Fibroblast of gingiva (primary cell): ENCODE measurements around the gene TBX10.
"Not testable (repeated sequence)": the region's sequence is repeated elsewhere in the genome, so short reads cannot be mapped to it uniquely, and the experiment has no call there.

ENCODE experiments used
- DNase-seq: peaks from one replicate; pipeline ENCODE4 v3.0.0-alpha.2; 2011; ENCODE audit warnings: low read depth

The TBX10 gene

DNA sequence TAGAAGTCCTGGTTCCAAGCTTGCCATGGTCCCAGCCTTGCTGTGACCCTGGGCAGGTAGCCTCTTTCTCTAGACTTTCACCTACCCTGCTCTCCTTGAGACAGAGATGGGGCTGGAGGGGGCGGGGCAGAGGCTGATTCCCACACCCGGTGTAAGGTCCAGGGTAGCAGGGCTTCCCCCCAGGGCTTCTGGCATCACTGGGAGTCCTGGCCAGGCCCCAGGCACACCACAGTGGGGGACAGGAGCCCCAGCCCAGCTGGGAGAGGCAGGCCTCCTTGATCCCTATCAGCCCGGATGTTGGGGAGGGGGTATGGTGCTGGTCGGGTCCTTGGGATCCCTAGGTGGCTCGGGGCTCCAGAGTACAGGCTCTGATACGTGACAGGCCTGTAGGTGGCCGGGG, 8.2 kb downstream of the TBX10 start:
- DNase-seq = no peak

DNA sequence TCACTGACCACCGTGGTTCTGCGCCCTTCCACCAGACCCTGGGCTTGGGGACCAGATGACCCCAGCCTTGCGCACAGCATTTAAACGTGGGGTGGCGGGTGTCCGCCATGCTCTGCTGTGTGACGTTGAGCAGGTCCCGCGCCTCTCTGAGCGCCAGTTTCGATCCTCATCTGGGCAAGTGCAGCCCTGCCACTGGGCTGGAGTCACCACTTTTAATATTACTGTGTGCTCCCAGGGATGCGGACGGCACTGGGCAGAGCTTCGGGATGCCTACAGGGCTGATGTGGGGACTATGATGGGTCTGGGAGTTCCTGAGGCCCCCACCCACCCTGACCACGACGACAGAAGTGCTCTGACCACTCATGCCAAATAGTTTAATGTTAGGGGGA, 8.6 kb downstream of the TBX10 start:
- no peak for DNase-seq

DNA sequence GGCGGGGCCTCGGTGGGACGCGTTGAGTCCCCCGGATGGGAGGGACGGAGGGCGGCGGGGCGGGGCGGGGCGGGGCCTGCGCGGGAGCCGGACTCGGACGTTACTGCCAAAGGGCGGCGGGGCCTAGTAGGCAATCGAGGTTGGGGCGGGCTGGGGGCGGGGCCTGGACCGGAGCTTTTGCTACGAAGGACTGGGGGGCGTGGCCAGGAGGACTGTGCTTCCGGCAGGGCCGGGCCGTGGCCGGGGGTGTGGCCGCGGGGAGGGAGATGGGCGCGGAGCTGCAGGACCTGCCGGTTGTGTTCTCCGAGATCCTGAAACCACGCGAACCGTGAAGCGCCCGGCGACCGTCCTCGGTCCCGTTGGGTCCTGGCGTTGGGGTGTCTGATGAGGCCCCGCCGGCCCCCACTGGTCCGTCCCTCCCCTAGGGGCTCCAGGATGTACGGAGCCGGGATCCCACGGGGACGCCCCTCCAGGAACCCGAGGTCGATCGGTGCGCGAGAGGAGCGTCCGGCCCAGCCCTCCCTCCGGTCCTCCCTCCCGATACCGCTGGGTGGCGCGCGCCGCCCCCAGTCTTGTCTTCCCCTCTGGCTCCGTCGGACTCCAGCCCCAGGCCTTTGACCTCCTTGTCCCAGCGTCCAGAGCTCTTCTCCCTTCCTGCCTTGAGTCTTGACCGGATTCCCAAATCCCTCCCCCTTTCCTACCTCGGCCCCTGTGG, 9.2 kb downstream of the TBX10 start:
- peak; percentile 97 for DNase-seq

DNA sequence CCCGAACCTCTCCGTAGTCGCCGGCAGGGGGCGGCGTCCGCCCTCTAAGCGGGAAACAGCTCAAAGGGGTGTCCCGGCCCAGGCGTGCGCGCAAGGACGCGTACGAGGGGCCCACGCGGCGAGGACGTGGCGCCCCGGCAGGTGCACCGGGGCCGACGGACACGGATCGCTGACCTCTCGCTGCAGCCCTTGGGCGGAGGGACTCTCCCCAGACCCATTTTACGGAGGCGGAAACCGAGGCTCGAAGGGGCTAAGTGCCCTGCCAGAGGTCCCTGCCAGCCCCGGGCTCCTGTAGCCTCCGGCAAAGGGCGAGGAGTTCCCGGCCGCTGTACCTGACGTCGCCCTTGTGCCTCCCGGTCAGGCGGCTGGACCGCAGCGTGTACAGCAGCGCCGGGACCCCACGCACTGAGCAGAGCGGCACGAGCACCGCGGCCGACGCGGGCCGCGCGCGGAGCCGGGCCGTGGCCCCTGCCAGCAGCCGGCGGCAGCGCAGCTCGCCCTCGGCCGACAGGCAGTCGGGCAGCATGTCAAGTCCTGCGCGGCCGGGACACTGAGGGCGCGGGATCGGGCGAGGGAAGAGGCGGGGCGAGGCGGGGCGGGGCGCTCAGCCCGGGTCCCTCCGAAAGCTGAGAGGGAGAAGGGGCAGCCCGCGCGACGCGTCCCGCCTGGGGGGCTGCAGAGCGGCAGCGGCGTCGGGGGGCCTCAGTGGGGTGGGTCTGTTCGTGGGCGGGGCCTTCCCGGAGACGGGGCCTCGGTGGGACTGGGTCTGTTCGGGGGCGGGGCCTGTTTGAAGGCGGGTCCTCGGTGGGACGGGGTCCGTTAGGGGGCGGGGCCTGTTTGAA, 10.0 kb downstream of the TBX10 start, which contains the start of gene NUDT8:
Gene NUDT8, minus strand, starts transcription at position 552 of the 842 bp plus-strand sequence. Its CDS starts 26 bp downstream, at position 526.
- peak; percentile 67 for DNase-seq

DNA sequence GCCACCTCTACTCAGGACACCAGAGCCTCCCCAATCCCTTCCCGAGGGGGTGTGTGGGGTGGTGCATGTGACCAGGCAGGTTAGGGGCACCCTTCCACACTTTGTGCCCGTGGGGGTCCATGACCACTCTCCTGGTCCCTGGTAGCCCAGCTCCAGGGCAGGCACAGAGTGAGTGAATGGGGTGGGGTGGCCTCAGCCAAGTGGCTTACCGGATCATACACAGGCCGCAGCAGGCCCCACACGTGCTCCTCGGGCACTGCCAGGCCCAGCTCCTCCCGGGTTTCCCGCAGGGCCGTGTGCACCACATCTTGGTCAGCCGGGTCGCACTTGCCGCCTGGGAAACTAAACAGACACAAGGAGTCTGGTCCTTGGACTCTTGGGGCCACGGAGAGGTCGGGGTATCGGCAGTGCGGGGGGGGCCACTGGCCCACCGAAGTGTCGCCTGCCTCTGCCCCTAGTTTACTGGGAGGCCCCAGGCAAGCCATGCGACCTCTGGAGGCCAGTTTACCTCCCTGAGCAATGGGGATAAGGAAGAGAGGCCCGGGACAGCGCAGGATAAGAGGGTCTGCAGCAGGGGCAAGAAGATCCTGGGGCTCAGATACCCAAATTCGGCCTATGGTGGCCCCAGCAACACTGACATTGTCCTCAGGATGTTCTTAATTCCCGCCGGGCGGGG, 10.7 kb downstream of the TBX10 start:
- no peak for DNase-seq

DNA sequence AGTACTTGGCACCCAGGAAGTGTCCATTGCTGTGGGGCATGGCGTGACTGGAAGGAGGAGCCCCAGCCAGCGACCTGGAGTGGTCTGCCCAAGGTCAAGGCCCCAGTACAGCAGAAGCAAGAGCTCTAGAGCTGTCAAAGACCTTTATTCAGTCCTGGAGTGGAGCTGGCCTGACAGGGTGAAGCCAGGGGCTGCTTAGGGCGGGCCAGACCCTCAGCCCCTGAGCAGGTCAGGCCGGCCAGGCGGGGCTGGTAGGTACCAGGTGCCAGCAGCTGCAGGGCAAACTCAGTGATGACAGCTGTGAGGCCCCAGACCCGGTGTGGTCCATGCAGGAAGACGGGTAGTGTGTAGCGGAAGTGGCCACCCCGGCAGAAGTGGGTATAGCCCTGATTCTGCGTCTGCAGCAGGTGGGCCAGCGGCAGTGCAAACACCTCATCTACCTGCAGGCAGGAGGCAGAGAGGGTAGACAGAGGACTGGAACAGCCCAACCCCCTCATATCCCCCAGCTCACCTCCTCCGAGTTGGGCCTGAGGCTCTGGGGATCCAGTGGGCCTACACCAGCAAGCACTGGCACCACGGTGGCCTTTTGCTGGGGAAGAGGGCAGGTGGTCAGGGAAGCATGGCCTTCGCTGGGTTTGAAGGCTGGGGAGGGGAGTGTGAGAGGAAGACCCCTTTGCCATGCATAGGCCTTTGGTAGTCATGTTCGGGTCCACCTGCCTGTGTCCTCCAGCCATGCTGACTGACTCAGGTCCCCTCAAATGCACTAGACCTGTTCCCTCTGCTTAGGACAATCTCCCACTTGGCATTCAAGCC, 11.5 kb downstream of the TBX10 start:
- DNase-seq = no peak

DNA sequence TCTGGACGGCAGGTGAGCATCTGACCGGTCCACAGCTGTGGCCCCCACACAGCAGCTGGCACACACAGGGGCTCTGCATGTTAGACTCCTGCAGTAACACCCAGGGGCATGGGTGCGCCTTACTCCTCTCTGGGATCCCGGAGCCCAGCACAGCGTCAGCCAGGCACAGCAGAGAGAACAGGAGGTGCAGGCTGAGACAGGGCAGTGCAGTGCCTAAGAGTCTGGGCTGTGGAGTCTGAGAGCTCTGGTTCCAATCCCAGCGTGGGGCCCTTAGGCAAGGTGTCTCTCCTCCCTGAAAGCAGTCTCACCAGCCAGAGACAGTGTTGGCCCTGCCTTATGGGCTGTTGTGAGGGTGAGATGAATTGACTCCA, 12.1 kb downstream of the TBX10 start:
- DNase-seq = no peak

DNA sequence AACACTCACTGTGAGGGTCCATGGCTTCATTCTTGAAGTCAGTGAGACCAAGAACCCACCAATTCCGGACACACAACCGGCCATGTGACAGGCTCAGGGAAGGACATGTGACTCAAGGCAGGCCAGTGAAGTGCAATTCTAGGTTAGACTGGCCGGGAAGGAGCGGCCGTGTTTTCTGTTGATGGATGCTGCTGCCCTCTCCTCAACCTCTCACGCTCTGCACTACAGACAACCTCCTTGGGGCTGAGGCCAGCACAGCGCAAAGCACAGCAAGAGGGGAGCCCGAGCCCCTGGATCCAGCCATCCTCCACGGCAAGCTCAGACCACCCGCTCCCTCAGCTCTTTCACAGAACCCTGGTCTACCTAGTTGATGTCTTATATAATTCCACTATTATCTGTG, 12.6 kb downstream of the TBX10 start:
- DNase-seq = no peak

DNA sequence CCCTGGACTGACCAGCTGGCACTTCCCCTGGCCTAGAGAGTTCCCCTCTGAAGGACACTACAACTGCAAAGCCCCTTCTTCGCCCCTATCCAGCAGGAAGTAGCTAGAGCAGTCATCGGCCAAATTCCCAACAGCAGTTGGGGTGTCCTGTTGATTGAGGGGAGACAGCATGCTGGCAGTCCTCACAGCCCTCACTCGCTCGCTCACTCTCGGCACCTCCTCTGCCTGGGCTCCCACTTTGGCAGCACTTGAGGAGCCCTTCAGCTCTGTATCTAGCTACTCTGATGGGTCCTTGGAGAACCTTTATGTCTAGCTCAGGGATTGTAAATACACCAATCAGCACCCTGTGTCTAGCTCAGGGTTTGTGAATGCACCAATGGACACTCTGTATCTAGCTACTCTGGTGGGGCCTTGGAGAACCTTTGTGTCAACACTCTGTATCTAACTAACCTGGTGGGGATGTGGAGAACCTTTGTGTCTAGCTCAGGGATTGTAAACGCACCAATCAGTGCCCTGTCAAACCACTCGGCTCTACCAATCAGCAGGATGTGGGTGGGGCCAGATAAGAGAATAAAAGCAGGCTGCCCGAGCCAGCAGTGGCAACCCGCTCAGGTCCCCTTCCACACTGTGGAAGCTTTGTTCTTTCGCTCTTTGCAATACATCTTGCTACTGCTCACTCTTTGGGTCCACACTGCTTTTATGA, 13.3 kb downstream of the TBX10 start:
- DNase-seq = not testable (repeated sequence)

DNA sequence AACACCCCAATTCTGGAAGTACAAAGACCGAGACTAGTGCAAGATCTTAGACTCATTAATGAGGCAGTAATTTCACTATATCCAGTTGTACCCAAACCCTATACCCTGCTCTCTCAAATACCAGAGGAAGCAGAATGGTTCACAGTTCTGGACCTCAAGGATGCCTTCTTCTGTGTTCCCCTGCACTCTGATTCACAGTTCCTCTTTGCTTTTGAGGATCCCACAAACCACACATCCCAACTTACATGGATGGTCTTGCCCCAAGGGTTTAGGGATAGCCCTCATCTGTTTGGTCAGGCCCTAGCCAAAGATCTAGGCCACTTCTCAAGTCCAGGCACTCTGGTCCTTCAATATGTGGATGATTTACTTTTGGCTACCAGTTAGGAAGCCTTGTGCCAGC, 15.8 kb downstream of the TBX10 start:
- not testable (repeated sequence) for DNase-seq

DNA sequence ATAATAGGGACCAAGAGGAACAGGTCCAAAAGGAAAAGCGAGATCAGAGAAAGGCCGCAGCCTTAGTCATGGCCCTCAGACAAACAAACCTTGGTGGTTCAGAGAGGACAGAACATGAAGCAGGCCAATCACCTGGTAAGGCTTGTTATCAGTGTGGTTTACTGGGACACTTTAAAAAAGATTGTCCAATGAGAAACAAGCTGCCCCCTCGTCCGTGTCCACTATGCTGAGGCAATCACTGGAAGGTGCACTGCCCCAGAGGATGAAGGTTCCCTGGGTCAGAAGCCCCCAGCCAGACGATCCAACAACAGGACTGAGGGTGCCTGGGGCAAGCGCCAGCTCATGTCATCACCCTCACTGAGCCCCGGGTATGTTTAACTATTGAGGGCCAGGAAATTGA, 16.7 kb downstream of the TBX10 start:
- not testable (repeated sequence) for DNase-seq

DNA sequence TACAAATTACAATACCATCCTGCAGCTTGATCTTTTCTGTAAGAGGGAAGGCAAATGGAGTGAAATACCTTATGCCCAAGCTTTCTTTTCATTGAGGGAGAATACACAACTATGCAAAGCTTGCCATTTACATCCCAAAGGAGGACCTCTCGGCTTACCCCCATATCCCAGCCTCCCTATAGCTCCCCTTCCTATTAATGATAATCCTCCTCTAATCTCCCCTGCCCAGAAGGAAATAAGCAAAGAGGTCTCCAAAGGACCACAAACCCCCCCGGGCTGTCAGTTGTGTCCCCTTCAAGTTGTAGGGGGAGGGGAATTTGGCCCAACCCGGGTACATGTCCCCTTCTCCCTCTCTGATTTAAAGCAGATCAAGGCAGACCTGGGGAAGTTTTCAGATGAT, 17.6 kb downstream of the TBX10 start:
- DNase-seq = not testable (repeated sequence)

DNA sequence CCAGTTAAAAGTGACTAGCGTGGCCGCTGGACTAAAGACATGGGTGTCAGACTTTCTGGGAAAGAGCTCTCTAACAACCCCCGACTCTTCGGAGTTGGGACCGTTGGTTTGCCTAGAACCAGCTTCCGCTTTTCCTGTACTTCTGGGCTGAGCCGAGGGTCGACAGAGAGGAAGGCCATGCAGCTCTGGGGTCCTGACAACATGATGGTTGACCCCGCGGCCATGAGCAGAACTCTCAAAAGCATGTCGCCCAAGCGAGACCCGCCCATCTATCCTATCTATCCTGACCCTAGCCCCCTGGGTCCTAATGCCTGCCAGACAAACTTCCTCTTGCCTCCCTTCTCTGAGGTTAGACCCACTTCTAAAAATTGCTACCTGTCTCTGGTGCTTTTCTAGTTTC, 18.9 kb downstream of the TBX10 start:
- not testable (repeated sequence) for DNase-seq

DNA sequence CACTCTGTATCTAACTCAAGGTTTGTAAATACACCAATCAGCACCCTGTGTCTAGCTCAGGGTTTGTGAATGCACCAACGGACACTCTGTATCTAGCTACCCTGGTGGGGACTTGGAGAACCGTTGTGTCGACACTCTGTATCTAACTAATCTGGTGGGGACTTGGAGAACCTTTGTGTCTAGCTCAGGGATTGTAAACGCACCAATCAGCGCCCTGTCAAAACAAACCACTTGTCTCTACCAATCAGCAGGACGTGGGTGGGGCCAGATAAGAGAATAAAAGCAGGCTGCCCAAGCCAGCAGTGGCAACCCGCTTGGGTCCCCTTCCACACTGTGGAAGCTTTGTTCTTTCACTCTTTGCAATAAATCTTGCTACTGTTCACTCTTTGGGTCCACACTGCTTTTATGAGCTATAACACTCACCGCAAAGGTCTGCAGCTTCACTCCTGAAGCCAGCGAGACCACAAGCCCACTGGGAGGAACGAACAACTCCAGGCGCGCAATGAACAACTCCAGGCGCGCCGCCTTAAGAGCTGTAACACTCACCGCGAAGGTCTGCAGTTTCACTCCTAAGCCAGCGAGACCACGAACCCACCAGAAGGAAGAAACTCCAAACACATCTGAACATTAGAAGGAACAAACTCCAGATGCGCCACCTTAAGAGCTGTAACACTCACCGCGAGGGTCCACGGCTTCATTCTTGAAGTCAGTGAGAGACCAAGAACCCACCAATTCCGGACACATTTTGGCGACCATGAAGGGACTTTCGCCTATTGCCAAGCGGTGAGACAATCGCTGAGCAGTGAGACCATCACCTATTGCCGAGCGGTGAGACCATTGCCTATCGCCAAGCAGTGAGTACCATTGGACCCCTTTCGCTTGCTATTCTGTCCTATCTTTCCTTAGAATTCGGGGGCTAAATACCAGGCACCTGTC, 19.6 kb downstream of the TBX10 start:
- not testable (repeated sequence) for DNase-seq

DNA sequence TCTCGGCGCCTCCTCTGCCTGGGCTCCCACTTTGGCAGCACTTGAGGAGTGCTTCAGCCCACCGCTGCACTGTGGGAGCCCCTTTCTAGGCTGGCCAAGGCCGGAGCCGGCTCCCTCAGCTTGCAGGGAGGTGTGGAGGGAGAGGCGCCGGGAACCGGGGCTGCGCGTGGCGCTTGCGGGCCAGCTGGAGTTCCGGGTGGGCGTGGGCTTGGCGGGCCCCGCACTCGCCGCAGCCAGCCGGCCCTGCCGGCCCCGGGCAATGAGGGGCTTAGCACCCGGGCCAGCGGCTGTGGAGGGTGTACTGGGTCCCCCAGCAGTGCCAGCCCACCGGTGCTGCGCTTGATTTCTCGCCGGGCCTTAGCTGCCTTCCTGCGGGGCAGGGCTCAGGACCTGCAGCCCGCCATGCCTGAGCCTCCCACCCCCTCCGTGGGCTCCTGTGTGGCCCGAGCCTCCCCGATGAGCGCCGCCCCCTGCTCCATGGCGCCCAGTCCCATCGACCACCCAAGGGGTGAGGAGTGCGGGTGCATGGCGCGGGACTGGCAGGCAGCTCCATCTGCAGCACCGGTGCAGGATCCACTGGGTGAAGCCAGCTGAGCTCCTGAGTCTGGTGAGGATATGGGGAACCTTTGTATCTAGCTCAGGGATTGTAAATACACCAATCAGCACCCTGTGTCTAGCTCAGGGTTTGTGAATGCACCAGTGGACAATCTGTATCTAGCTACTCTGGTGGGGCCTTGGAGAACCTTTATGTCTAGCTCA, 20.5 kb downstream of the TBX10 start:
- DNase-seq = not testable (repeated sequence)

DNA sequence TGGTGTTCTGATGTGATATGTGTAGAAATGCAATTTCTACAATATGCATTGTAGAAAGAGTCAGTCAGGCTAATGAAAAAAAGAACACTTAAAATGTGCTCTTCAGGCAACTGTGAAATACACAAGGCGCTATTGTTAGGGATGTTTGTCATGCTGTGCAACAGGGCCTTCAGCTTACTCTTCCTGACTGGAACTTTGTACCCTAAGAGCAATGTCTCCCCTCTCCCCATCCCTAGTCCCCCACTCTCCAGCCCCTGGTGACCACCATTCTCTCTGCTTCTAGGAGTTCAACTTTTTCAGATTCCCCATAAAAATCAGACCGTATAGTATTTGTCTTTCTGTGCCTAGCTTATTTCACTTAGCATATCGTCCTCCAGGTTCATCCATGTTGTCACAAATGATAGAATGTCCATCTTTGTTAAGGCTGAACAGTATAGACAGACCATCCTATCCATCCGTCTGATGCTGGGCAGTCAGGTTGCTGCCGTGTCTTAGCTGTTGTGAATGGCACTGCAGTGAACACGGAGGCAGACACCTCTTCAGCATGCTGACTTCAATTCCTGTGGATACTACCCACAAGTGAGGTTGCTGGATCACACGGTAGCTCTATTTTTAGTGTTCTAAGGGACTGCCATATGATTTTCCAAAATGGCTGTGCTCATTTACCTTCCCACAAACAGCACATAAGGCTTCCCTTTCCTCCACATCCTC, 22.2 kb downstream of the TBX10 start:
- no peak for DNase-seq

DNA sequence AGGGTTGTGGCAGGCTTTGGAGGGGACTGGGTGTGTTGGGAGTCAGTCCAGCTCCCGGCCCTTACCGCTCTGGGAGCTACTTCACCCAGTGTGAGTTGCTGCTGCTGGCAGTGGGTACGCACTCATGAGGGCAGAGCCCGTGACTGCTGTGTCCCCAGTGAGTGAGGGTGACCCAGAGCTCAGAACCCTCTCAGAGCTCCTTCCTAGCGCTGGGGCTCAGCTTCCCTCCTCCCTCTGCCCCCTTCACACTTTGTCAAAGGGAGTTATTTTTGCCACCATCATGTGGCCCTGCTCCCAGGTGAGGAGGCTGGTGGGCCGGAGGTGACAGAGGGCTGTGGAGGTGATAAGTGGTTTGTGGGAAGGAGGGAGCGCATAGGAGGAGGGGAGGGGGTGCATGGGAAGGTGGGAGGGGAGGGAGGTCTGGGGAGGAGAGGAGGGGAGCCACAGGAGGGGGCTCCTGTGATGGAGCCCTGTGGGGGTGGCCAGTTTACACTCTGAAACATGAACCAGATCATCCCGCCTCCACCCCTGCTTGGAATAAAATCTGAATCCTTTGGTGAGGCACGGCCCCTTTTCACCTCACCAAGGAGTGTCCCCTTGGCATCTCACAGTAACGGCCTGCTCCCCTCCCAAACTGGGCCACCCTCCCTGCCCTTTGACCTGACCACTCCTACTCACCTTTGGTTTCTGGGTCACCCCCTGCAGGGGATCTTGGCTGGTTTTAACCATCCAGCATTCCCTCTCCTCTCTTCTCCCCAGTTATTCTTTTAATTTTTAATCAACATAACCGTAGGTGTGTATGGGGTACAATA, 22.9 kb downstream of the TBX10 start:
- DNase-seq = no peak
